ENCODE results near the gene GGNBP2. TPM values are rescaled to one million over a fixed set of nuclear protein-coding genes. Genes with fewer than 3 reads are reported as not detected.
"Not testable (repeated sequence)": the region's sequence is repeated elsewhere in the genome, so short reads cannot be mapped to it uniquely, and the experiment has no call there.

The GGNBP2 gene
- polyA plus RNA-seq, 3 donors: 22.3 to 89.5 (median 31.5) TPM

DNA sequence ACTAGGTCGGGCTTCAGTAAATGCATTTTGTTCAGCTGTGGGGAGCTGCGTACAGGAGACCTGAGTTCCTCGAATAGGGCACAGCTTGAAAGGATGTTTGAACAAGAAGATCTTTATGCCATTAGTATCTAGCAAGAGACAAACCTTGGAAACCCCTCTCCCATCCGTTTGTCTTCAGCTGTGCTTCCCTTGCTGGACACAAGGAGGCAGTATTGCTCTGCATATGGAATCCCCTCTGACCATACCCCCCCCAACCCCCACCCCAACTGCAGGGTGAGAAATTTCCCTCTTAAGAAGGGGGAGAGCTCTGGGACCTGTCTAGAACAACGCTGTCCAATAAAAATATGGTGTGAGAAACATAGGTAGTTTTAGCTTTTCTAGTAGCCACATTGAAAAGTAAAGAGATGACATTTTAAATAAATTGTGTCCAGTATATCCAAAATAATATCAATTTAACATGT lies 58.2 kb downstream of the GGNBP2 start:
- H4K20me1 ChIP-seq (ENCODE audit: insufficient read depth, low read length): peaks cover 8% of the 10 kb centered on the region
- H3K9ac ChIP-seq (ENCODE audit: insufficient read depth, low read length, poor library complexity, severe bottlenecking): peak overlapping the region; percentile 89
- H3K79me2 ChIP-seq (ENCODE audit: insufficient read depth, low read length): peaks cover 20% of the 10 kb centered on the region
- H3K4me3 Mint-ChIP-seq: peak overlapping the region; percentile 91 to 93
- TF ChIP-seq, protein P1, sequence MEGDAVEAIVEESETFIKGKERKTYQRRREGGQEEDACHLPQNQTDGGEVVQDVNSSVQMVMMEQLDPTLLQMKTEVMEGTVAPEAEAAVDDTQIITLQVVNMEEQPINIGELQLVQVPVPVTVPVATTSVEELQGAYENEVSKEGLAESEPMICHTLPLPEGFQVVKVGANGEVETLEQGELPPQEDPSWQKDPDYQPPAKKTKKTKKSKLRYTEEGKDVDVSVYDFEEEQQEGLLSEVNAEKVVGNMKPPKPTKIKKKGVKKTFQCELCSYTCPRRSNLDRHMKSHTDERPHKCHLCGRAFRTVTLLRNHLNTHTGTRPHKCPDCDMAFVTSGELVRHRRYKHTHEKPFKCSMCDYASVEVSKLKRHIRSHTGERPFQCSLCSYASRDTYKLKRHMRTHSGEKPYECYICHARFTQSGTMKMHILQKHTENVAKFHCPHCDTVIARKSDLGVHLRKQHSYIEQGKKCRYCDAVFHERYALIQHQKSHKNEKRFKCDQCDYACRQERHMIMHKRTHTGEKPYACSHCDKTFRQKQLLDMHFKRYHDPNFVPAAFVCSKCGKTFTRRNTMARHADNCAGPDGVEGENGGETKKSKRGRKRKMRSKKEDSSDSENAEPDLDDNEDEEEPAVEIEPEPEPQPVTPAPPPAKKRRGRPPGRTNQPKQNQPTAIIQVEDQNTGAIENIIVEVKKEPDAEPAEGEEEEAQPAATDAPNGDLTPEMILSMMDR (IDR thresholded peaks at IDR 0.05): peak; percentile 95
- H3K9me3 ChIP-seq (replicated peaks in 1 of 2; ENCODE audit: control insufficient read depth in 1 of 2, insufficient read depth in 1 of 2, low read length in 2 of 2): no peaks in the 10 kb centered on the region
- no peaks in the 10 kb centered on the region for H3K9me3 Mint-ChIP-seq
- H3K27me3 ChIP-seq (ENCODE audit: control insufficient read depth in 2 of 2, insufficient read depth in 2 of 2, low read length in 2 of 2): no peaks in the 10 kb centered on the region
- H3K4me3 ChIP-seq (replicated peaks in 1 of 3; ENCODE audit: low read depth in 2 of 3, low read length in 3 of 3): peak overlapping the region; percentile 72 to 98 (median 91)
- H3K4me1 Mint-ChIP-seq: peaks cover 39% of the 10 kb centered on the region
- H3K4me1 ChIP-seq (ENCODE audit: control insufficient read depth in 1 of 2, insufficient read depth in 2 of 2, low read length in 2 of 2): peaks cover 18 to 24% of the 10 kb centered on the region in 2 donors
- peaks cover 9 to 14% of the 10 kb centered on the region in 2 donors for H3K36me3 Mint-ChIP-seq
- 8% methylated on average over 3 of the region's 5 CpGs for WGBS (ENCODE audit: insufficient coverage)
- H3K4me2 ChIP-seq (replicated peaks; ENCODE audit: extremely low read depth, low read length, poor library complexity, severe bottlenecking): peak overlapping the region; percentile 94
- H3K27ac Mint-ChIP-seq: no peak overlapping the region
- H3K27ac ChIP-seq (ENCODE audit: low read depth in 1 of 2, low read length in 2 of 2): no peak overlapping the region
- H2AFZ ChIP-seq (ENCODE audit: insufficient read depth, low read depth, low read length, poor library complexity, severe bottlenecking): peak overlapping the region; percentile 99
- H3K27me3 Mint-ChIP-seq (ENCODE audit: low read depth in 3 of 3): no peaks in the 10 kb centered on the region
- intact Hi-C loops (cut with micrococcal nuclease): loop anchor here (5.0 to 10.0 kb wide), 2 partner anchors 342 to 444 kb away; partner anchors contain the start of gene AATF (in 1 of the 2)
- DNase-seq: peak; percentile 64 to 77 (median 68)
- peaks cover 0 to 4% of the 10 kb centered on the region in 2 donors for H3K36me3 ChIP-seq (replicated peaks in 1 of 2; ENCODE audit: control insufficient read depth in 1 of 2, insufficient read depth in 2 of 2, low read length in 2 of 2)

DNA sequence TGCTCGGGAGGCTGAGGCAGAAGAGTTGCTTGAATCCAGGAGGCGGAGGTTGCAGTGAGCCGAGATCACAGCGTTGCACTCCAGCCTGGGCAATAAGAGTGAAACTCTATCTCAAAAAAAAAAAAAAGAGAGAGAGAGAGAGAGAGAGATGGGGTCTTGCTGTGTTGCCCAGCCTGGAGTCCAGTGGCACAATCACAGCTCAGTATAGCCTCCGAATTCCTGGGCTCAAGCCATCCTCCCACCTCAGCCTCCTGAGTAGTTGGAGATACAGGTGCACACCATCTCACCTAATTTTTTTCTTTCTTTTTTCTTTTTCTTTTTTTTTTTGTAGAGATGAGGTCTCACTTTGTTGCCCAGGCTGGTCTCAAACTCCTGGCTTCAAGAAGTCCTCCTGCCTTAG lies 60.3 kb downstream of the GGNBP2 start:
- H3K9me3 Mint-ChIP-seq, H3K4me3 Mint-ChIP-seq: not testable (repeated sequence)
- H3K4me1 ChIP-seq (ENCODE audit: control insufficient read depth in 1 of 2, insufficient read depth in 2 of 2, low read length in 2 of 2): peaks cover 28 to 37% of the 10 kb centered on the region in 2 donors

More for the DNA sequence above, 60.3 kb downstream of the GGNBP2 start:
- not testable (repeated sequence) for H3K27me3 ChIP-seq (ENCODE audit: control insufficient read depth in 2 of 2, insufficient read depth in 2 of 2, low read length in 2 of 2); DNase-seq; H4K20me1 ChIP-seq (ENCODE audit: insufficient read depth, low read length); H3K9me3 ChIP-seq (replicated peaks in 1 of 2; ENCODE audit: control insufficient read depth in 1 of 2, insufficient read depth in 1 of 2, low read length in 2 of 2); H3K27ac Mint-ChIP-seq; H3K36me3 ChIP-seq (replicated peaks in 1 of 2; ENCODE audit: control insufficient read depth in 1 of 2, insufficient read depth in 2 of 2, low read length in 2 of 2); H3K9ac ChIP-seq (ENCODE audit: insufficient read depth, low read length, poor library complexity, severe bottlenecking); H3K27ac ChIP-seq (ENCODE audit: low read depth in 1 of 2, low read length in 2 of 2); H3K4me3 ChIP-seq (replicated peaks in 1 of 3; ENCODE audit: low read depth in 2 of 3, low read length in 3 of 3); H3K4me2 ChIP-seq (replicated peaks; ENCODE audit: extremely low read depth, low read length, poor library complexity, severe bottlenecking); H2AFZ ChIP-seq (ENCODE audit: insufficient read depth, low read depth, low read length, poor library complexity, severe bottlenecking); H3K27me3 Mint-ChIP-seq (ENCODE audit: low read depth in 3 of 3)
- WGBS (ENCODE audit: insufficient coverage): 100% methylated on average over 3 of the region's 5 CpGs
- peaks cover 20% of the 10 kb centered on the region for H3K79me2 ChIP-seq (ENCODE audit: insufficient read depth, low read length)
- peaks cover 10 to 14% of the 10 kb centered on the region in 2 donors for H3K36me3 Mint-ChIP-seq
- intact Hi-C loops (cut with micrococcal nuclease): loop anchor here in 1 of 2 donors (10.0 kb wide), 1 partner anchor 340 kb away; the partner anchor contains the start of gene AATF
- peaks cover 53% of the 10 kb centered on the region for H3K4me1 Mint-ChIP-seq

Measured in CD14-positive monocyte (primary cell).